ENCODE data around the gene TNNT3. TPM values are rescaled to one million over a fixed set of nuclear protein-coding genes. Genes with fewer than 3 reads are reported as not detected.

TNNT3 gene
- total RNA-seq, 1 experiment from 2014 or later: not detected

DNA sequence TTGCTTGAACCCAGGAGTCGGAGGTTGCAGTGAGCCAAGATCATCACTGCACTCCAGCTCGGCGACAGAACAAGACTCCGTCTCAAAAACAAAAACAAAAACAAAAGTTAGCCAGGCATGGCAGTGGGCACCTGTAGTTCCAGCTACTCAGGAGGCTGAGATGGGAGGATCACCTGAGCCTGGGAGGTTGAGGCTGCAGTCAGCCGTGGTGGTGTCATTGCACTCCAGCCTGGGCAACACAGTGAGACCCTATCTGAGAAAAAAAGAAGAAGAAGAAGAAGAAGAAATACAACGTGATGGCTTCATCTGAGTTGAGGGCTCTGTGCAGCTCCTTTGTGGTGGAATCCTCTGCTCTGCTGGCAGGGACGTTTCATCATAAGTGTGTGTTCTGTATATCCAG, 10.0 kb upstream of the TNNT3 start:
- no peaks in the 10 kb centered on the region for H3K36me3 ChIP-seq (ENCODE audit: insufficient read depth, low read length, poor library complexity, severe bottlenecking)
- ChIA-PET CTCF (no interaction called here), POLR2A (ENCODE audit: low non-redundant PET) (no interaction called here)
- DNase-seq (ENCODE audit: low spot score): no peak
- BruUV-seq (replicated peaks): no TSS peak
- TF ChIP-seq EZH2 (IDR thresholded peaks at IDR 0.05; ENCODE audit: borderline replicate concordance, low read depth, low read length, poor library complexity, severe bottlenecking): no peak
- TF ChIP-seq, protein P1, sequence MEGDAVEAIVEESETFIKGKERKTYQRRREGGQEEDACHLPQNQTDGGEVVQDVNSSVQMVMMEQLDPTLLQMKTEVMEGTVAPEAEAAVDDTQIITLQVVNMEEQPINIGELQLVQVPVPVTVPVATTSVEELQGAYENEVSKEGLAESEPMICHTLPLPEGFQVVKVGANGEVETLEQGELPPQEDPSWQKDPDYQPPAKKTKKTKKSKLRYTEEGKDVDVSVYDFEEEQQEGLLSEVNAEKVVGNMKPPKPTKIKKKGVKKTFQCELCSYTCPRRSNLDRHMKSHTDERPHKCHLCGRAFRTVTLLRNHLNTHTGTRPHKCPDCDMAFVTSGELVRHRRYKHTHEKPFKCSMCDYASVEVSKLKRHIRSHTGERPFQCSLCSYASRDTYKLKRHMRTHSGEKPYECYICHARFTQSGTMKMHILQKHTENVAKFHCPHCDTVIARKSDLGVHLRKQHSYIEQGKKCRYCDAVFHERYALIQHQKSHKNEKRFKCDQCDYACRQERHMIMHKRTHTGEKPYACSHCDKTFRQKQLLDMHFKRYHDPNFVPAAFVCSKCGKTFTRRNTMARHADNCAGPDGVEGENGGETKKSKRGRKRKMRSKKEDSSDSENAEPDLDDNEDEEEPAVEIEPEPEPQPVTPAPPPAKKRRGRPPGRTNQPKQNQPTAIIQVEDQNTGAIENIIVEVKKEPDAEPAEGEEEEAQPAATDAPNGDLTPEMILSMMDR (conservative IDR thresholded peaks at IDR 0.05; ENCODE audit: low read depth, low read length): no peak
- H3K27me3 ChIP-seq (replicated peaks; ENCODE audit: insufficient read depth, low read depth, low read length, poor library complexity): no peaks in the 10 kb centered on the region
- no peaks in the 10 kb centered on the region for H3K4me1 ChIP-seq (ENCODE audit: insufficient read depth, low read length, poor library complexity, severe bottlenecking)
- intact Hi-C loops (cut with micrococcal nuclease; ENCODE audit: unreplicated experiment): no loop called here
- H3K9me3 ChIP-seq (ENCODE audit: low read depth, low read length, poor library complexity, severe bottlenecking): no peaks in the 10 kb centered on the region
- H3K27ac ChIP-seq (ENCODE audit: low read depth, low read length, poor library complexity, severe bottlenecking): no peak overlapping the region
- H3K4me3 ChIP-seq (ENCODE audit: low read depth, low read length, poor library complexity, severe bottlenecking): no peak overlapping the region

DNA sequence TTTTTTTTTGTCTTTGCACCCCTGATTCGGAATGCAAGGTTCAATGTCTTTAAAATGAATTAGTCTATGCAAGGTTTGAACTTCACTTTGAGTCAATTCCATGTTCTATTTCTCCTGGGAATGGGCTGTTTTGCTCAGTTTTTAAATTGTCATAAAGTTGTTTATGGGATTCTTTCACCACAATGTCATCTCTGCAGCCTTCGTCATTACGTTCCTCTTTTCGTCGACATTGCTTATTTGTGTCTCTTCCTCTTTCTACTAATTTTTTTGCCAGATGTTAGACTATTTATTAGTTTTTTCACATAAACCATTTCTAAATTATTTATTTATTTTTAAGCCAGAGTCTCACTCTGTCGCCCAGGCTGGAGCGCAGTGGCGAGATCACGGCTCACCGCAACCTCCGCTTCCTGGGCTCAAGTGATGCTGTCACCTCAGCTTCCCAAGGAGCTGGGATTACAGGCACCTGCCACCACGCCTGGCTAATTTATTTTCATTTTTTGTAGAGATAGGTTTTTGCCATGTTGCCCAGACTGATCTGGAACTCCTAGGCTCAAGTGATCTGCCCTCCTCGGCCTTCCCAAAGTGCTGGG, 7.1 kb upstream of the TNNT3 start:
- Histone ChIP-seq H3K4me3 (ENCODE audit: low read depth, low read length, poor library complexity, severe bottlenecking) (no peak overlapping the region), H3K36me3 (ENCODE audit: insufficient read depth, low read length, poor library complexity, severe bottlenecking) (no peaks in the 10 kb centered on the region), H3K9me3 (ENCODE audit: low read depth, low read length, poor library complexity, severe bottlenecking) (no peaks in the 10 kb centered on the region), H3K27me3 (replicated peaks; ENCODE audit: insufficient read depth, low read depth, low read length, poor library complexity) (no peaks in the 10 kb centered on the region), H3K4me1 (ENCODE audit: insufficient read depth, low read length, poor library complexity, severe bottlenecking) (no peaks in the 10 kb centered on the region), H3K27ac (ENCODE audit: low read depth, low read length, poor library complexity, severe bottlenecking) (no peak overlapping the region)
- BruUV-seq (replicated peaks): no TSS peak
- no peak for DNase-seq (ENCODE audit: low spot score)
- intact Hi-C loops (cut with micrococcal nuclease; ENCODE audit: unreplicated experiment): no loop called here
- CTCF ChIA-PET: no interaction called here
- TF ChIP-seq EZH2 (IDR thresholded peaks at IDR 0.05; ENCODE audit: borderline replicate concordance, low read depth, low read length, poor library complexity, severe bottlenecking): no peak
- TF ChIP-seq, protein P1 (conservative IDR thresholded peaks at IDR 0.05; ENCODE audit: low read depth, low read length): no peak
- POLR2A ChIA-PET (ENCODE audit: low non-redundant PET): no interaction called here

DNA sequence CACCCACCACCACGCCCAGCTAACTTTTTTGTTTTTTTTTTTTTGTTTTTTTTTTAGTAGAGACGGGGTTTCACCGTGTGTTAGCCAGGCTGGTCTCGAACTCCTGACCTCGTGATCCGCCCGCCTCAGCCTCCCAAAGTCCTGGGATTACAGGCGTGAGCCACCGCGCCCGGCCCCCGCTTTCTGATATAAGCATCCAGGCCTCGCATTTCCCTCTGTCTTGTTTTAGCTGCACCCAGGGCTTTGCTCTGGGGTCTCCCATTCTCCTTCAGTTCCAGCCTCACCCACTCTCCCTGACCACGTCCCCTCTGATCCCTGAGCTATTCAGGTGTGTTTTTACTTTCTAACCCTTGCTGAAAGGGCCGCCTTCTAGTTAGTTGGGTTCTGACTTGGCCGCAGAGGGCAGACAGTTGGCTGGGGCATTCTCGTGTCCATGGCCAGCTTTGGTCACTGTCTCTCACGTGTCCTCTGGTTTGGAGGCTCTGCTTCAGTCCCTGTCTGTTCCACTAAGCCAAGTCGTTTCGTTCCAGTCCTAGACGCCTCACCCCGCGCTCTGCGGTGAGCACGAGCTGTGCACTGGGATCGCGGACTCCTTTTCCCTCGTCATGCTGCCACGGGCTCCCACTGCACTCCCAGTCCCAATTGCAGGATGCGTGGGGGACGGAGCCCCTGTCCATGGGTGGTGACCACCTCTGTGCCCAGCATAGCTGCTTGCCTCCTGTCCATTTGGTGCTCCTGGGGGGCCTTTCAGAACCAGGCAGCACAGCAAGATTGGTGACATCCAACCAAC, 6.0 kb upstream of the TNNT3 start:
- intact Hi-C loops (cut with micrococcal nuclease; ENCODE audit: unreplicated experiment): no loop called here
- no peaks in the 10 kb centered on the region for H3K36me3 ChIP-seq (ENCODE audit: insufficient read depth, low read length, poor library complexity, severe bottlenecking)
- H3K27ac ChIP-seq (ENCODE audit: low read depth, low read length, poor library complexity, severe bottlenecking): no peak overlapping the region
- no peaks in the 10 kb centered on the region for H3K9me3 ChIP-seq (ENCODE audit: low read depth, low read length, poor library complexity, severe bottlenecking)
- no peak for DNase-seq (ENCODE audit: low spot score)
- TF ChIP-seq, protein P1 (conservative IDR thresholded peaks at IDR 0.05; ENCODE audit: low read depth, low read length): no peak
- TF ChIP-seq EZH2 (IDR thresholded peaks at IDR 0.05; ENCODE audit: borderline replicate concordance, low read depth, low read length, poor library complexity, severe bottlenecking): no peak
- no peaks in the 10 kb centered on the region for H3K4me1 ChIP-seq (ENCODE audit: insufficient read depth, low read length, poor library complexity, severe bottlenecking)
- no TSS peak for BruUV-seq (replicated peaks)
- no peak overlapping the region for H3K4me3 ChIP-seq (ENCODE audit: low read depth, low read length, poor library complexity, severe bottlenecking)
- no peaks in the 10 kb centered on the region for H3K27me3 ChIP-seq (replicated peaks; ENCODE audit: insufficient read depth, low read depth, low read length, poor library complexity)
- CTCF ChIA-PET: no interaction called here
- POLR2A ChIA-PET (ENCODE audit: low non-redundant PET): no interaction called here

Measured in A673 (cell line).